A549 treated with DMSO at 1 μM for 4 hours (cell line): ENCODE results near the gene GPN2. TPM values are rescaled to one million over a fixed set of nuclear protein-coding genes. Genes with fewer than 3 reads are reported as not detected.

ENCODE experiments used
- total RNA-seq: library from RNA; stranded (reverse); fragments of 200-300 nt; extraction: Qiagen RNA extraction; gene quantifications from 5 replicates; pipeline ENCODE4 v1.2.3, GENCODE V29; 2022; ENCODE audit warnings: low read depth

Gene GPN2
- 18.5 to 27.5 TPM (median 25.9 TPM) in 5 replicates for total RNA-seq

DNA sequence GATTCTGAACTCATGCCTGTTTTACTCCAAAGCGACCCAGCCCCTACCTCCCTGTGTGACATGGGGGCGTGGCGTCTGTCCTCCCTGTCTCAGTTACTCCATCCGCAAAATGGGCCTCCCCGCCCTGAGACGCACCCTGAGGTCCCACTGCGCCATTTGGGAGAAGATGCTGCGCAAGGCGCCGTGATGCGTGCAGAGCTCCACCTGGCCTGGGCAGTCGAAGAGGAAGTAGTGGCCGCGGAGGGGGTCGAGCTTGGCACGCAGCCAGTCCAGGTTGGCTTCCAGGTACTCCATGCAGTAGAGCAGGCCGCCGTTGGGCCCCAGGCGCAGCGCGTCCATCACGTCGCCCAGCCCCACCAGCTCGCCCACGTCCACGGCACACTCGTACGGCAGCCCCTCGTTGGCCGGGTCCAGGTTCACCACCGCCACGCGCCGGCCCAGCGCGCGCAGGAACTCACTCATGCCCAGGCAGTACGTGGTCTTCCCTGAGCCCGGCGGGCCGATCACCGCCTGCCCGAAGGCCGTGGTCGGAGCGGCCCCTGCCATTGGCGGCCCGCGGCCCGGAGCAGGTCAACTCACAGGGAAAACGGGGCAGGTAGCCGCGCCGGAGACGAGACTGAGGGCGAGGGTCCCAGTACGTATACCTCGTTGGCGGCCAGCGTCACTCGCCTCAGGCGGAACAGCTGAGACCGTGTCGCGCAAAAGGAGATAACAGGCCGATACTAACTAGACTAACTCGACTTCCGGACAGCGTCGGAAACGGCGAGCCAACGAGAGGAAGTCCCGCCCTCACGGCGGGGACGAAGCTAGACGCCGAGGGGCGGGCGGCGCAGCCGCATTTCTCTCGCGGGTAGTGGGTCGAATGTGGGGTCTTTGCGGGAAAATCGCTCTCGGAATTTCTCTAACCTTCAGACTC lies at the start of gene GPN2:
GPN2 (minus strand) TSS at position 733 of the 916 bp plus-strand sequence; CDS start at position 546, 187 bp downstream.

DNA sequence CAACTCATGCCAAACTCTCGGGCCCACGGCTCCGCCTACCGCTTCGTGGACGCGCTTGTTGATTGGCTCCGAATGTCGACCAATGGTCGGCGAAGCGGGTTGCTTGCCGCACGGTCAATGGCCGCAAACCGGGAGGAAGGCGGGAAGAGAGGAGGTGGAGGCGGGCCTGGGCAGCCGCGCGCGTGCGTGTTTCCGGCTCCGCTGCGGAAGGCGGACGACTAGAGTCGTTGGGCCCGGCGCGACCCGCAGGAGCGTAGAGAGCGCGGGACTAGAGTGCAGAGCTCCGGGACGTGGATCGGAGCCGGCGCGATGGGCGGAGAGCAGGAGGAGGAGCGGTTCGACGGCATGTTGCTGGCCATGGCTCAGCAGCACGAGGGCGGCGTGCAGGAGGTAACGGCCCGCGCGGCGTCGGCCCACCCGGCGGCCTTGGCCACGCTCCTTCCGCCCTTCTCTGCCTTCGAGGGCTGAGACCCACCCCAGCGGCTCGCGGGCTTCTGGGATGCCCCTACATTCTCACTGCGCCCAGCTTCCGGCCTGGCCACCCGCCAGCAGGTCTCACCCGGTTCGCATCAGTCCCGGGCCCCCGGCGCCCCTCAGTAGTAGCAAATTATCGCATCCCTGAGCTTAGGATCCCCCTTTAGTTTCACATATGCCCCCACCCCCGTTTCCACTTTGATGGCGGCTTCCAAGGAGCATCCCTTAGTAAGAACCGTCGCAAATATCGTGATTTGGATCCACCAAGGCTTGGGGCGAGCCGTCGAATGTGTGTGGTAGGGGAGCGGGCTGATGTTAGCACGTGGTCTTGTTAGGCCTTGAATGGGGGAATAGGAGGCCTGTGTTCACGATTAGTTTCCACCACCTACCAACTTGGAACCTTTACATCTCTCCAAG lies 31.7 kb upstream of the GPN2 start, which contains the start of gene NUDC:
NUDC (plus strand) TSS at position 204 of the 891 bp plus-strand sequence; CDS start at position 310, 106 bp downstream.

DNA sequence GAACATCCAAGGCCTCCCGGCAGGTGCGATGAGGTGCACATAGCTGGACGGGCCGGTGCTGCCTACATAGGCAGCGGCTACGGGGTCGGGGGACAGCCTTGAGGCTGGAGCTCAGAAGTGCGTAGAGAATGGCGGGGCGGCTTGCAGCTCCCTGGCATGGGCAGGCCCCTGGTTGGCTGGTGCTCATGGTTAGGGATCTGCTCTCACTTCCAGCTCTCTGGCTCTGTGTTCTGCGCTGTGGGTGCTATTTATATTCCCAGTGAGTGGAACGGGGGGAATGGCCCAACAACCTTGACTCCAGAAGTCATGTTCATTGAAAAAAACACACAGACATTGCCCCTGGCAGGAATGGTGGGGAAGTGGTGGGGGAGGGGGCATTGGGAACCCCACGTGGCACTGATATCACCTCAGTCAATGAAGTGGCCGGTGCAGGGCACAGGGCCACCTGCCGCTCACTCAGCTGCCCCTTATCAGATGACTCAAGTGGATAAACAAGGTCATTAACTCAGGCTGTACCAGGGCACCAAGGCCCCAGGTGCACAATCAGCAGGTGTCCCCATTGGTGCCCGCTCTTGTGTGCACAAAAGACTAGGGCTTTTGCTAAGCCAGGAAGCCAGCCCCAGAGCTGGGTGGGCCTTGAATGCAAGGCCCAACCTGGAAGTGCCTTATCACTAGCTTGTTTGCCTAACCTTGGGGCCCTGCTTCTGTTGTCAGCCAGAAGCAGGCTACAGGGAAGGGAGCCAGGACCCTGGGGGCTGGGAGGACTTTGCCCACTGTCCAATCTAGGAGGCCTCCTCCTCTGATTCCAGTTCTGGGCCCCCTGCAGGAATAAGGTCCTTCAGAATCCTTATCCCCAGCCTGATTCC lies 23.9 kb upstream of the GPN2 start, which contains the start of gene NR0B2:
NR0B2 (minus strand) TSS at position 222 of the 866 bp plus-strand sequence; CDS start at position 187, 35 bp downstream.

DNA sequence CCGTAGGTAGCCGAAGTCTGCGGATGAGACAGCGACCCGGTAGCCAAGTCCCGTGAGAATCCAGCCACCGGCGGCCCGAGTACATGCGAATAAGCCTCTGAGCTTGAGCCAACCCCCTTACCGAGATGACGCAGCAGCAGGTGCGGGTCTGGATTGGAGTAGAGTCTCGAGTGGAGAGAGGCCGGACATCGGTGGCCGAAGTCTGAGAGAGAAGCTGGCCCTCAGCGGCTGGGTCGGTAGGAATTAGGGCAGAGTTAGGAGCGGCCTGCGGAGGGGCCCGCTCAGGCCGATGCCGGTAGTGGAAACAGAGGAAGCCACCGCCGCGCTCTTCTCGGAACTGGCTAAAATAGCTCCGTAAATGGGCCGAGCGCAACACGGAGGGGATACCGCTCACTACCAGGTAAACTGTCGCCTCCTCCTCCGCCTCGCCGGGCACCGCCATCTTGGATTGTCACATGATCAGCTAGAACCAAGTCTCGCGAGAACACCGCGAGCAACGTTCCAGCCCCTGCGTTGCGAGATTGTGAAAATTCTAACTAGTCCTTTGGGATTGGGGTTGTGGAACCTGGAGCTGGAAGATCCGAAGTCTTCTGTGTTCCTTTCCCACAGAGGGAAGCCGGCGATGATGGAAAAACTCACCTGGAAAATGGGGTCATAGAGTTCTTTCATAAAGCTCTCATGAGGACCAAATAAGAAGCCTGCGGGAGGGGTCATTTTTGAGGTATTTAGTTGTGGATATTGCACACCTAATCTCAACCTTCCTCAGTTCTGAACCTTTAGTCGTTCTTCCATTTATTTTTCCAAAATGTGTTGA lies 10.1 kb upstream of the GPN2 start, which contains the start of gene GPATCH3:
GPATCH3 (minus strand) TSS at position 467 of the 814 bp plus-strand sequence; CDS start at position 442, 25 bp downstream.

DNA sequence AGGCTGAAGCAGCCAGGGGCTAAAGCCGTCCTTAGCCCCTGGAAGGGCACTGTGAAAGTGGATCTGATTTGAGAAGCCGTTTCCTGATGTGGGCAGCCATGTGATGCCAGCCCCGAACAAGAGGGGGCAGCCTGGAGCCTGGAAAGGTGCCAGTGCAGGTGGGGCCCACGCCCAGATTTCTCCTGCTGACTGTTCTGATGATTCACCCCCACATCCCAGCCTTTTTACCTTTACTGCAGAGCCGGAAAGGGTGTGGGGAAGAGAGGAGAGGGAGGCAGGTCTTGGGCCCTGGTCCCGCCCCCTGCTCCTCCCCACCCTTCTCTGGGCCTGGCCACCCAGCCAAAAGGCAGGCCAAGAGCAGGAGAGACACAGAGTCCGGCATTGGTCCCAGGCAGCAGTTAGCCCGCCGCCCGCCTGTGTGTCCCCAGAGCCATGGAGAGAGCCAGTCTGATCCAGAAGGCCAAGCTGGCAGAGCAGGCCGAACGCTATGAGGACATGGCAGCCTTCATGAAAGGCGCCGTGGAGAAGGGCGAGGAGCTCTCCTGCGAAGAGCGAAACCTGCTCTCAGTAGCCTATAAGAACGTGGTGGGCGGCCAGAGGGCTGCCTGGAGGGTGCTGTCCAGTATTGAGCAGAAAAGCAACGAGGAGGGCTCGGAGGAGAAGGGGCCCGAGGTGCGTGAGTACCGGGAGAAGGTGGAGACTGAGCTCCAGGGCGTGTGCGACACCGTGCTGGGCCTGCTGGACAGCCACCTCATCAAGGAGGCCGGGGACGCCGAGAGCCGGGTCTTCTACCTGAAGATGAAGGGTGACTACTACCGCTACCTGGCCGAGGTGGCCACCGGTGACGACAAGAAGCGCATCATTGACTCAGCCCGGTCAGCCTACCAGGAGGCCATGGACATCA lies 27.1 kb downstream of the GPN2 start, which contains the start of gene SFN:
SFN (plus strand) TSS at position 369 of the 904 bp plus-strand sequence; CDS start at position 433, 64 bp downstream.

DNA sequence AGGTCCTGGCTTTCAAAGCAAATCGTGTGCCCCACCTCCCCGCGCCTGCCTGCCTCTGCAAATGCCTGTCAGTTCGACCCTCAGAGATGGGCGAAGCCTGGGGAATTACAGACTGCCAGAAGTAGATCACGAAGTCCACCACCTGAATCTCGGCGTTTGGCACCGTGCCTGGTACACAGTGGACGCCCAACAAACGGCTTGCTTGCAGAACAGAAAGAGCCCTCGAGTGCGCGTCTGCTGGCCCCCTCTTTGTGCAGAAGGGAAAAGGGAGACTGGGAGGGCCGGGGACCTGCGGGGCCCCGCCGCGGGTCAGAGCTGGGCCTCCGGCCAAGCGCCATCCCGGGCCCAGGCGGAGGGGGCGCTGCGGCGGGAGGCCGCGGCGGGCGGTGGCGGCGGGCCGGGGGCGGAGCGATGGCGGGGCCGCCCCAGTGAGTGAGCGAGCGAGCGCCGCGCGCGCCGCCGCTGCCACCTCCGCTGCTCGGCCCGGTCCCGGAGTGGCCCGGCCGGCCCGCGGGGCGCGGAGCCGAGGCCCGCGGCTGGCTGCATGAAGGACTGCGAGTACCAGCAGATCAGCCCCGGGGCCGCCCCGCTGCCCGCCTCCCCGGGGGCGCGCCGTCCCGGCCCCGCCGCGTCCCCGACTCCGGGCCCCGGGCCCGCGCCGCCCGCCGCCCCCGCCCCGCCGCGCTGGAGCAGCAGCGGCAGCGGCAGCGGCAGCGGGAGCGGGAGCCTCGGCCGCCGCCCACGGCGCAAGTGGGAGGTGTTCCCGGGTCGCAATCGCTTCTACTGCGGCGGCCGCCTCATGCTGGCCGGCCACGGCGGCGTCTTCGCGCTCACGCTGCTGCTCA lies 63.6 kb downstream of the GPN2 start, which contains the start of gene ZDHHC18:
ZDHHC18 (plus strand) TSS at position 428 of the 845 bp plus-strand sequence; CDS start at position 545, 117 bp downstream.

Other genes with a start within 250 kb of the GPN2 start
- 31.2 to 35.2 TPM (median 35.0 TPM) in 5 replicates for gene ARID1A, start 194.3 kb downstream of the GPN2 start, total RNA-seq
- gene PIGV, start 102.3 kb downstream of the GPN2 start, total RNA-seq, result 4.4 to 7.8 TPM (median 6.9 TPM) in 5 replicates
- gene ZDHHC18, start 63.6 kb downstream of the GPN2 start, total RNA-seq, result 31.5 to 43.2 TPM (median 39.1 TPM) in 5 replicates
- 425 to 552 TPM (median 445 TPM) in 5 replicates for gene SFN, start 27.1 kb downstream of the GPN2 start, total RNA-seq
- 9.2 to 11.7 TPM (median 9.5 TPM) in 5 replicates for gene GPATCH3, start 10.2 kb upstream of the GPN2 start, total RNA-seq
- gene NR0B2, start 23.7 kb upstream of the GPN2 start, total RNA-seq, result 0.08 to 0.09 TPM in 2 of 5 replicates, not detected in the others
- 123 to 147 TPM (median 130 TPM) in 5 replicates for gene NUDC, start 31.5 kb upstream of the GPN2 start, total RNA-seq
- not detected in 5 replicates for gene KDF1, start 70.2 kb upstream of the GPN2 start, total RNA-seq
- gene TRNP1, start 103.4 kb upstream of the GPN2 start, total RNA-seq, result 122 to 199 TPM (median 187 TPM) in 5 replicates
- 0.15 to 0.97 TPM (median 0.72 TPM) in 5 replicates for gene TENT5B, start 122.6 kb upstream of the GPN2 start, total RNA-seq